ENCODE results near the gene RAB11A. TPM values are rescaled to one million over a fixed set of nuclear protein-coding genes. Genes with fewer than 3 reads are reported as not detected.

Gene RAB11A
- total and polyA plus RNA-seq, 9 of the 15 experiments (the other 6 are each of a cell fraction or from before 2014, with no cell fraction given): 129 to 369 (median 245) TPM

DNA sequence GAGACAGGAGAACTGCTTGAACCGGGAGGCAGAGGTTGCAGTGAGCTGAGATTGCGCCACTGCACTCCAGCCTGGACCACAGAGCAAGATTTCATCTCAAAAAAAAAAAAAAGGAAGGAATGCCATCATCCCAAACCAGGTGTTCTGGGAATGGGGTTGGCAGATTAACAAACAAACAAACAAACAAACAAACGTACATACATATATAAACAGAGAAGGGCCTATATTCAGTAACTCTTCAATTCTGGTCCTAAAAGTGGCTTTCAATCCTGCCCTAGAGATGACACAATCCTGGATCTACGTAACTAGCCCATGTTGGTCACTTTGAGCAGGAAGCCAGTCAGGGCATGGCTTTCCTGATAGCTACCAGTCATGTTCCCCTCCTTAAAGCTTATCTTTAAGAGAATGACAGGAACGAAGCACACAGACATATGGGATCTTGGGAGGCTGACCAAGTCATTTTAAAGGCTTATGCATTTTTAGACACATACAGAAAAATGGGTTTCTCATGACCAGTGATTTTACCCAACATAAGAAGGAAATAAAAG lies 29.9 kb upstream of the RAB11A start (continued):
- TF ChIP-seq, protein P1, sequence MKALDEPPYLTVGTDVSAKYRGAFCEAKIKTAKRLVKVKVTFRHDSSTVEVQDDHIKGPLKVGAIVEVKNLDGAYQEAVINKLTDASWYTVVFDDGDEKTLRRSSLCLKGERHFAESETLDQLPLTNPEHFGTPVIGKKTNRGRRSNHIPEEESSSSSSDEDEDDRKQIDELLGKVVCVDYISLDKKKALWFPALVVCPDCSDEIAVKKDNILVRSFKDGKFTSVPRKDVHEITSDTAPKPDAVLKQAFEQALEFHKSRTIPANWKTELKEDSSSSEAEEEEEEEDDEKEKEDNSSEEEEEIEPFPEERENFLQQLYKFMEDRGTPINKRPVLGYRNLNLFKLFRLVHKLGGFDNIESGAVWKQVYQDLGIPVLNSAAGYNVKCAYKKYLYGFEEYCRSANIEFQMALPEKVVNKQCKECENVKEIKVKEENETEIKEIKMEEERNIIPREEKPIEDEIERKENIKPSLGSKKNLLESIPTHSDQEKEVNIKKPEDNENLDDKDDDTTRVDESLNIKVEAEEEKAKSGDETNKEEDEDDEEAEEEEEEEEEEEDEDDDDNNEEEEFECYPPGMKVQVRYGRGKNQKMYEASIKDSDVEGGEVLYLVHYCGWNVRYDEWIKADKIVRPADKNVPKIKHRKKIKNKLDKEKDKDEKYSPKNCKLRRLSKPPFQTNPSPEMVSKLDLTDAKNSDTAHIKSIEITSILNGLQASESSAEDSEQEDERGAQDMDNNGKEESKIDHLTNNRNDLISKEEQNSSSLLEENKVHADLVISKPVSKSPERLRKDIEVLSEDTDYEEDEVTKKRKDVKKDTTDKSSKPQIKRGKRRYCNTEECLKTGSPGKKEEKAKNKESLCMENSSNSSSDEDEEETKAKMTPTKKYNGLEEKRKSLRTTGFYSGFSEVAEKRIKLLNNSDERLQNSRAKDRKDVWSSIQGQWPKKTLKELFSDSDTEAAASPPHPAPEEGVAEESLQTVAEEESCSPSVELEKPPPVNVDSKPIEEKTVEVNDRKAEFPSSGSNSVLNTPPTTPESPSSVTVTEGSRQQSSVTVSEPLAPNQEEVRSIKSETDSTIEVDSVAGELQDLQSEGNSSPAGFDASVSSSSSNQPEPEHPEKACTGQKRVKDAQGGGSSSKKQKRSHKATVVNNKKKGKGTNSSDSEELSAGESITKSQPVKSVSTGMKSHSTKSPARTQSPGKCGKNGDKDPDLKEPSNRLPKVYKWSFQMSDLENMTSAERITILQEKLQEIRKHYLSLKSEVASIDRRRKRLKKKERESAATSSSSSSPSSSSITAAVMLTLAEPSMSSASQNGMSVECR (CRISPR knock-in tag; IDR thresholded peaks at IDR 0.05): no peak
- no peak for TF ChIP-seq PPARD (CRISPR knock-in tag; IDR thresholded peaks at IDR 0.05)
- TF ChIP-seq, protein P2, sequence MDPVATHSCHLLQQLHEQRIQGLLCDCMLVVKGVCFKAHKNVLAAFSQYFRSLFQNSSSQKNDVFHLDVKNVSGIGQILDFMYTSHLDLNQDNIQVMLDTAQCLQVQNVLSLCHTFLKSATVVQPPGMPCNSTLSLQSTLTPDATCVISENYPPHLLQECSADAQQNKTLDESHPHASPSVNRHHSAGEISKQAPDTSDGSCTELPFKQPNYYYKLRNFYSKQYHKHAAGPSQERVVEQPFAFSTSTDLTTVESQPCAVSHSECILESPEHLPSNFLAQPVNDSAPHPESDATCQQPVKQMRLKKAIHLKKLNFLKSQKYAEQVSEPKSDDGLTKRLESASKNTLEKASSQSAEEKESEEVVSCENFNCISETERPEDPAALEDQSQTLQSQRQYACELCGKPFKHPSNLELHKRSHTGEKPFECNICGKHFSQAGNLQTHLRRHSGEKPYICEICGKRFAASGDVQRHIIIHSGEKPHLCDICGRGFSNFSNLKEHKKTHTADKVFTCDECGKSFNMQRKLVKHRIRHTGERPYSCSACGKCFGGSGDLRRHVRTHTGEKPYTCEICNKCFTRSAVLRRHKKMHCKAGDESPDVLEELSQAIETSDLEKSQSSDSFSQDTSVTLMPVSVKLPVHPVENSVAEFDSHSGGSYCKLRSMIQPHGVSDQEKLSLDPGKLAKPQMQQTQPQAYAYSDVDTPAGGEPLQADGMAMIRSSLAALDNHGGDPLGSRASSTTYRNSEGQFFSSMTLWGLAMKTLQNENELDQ (CRISPR knock-in tag; IDR thresholded peaks at IDR 0.05; ENCODE audit: borderline replicate concordance): no peak
- TF ChIP-seq PHF8 (IDR thresholded peaks at IDR 0.05; ENCODE audit: borderline replicate concordance, low read length): no peak
- TF ChIP-seq GATA2 (CRISPR knock-in tag; IDR thresholded peaks at IDR 0.05): peak; percentile 35; the same call in 1 of the 2 replicates
- TF ChIP-seq NR1H2 (CRISPR knock-in tag; IDR thresholded peaks at IDR 0.05): no peak
- TF ChIP-seq ZNF785 (CRISPR knock-in tag; IDR thresholded peaks at IDR 0.05): no peak
- no peak for TF ChIP-seq ZNF253 (CRISPR knock-in tag; conservative IDR thresholded peaks at IDR 0.05)
- TF ChIP-seq, protein P3, sequence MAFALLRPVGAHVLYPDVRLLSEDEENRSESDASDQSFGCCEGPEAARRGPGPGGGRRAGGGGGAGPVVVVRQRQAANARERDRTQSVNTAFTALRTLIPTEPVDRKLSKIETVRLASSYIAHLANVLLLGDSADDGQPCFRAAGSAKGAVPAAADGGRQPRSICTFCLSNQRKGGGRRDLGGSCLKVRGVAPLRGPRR (CRISPR knock-in tag; IDR thresholded peaks at IDR 0.05): no peak
- no peak for TF ChIP-seq PURB (CRISPR knock-in tag; IDR thresholded peaks at IDR 0.05; ENCODE audit: low read depth)
- TF ChIP-seq ZNF766 (CRISPR knock-in tag; conservative IDR thresholded peaks at IDR 0.05): peak; percentile 68; the same call in 1 of the 2 replicates
- TF ChIP-seq, protein P4, sequence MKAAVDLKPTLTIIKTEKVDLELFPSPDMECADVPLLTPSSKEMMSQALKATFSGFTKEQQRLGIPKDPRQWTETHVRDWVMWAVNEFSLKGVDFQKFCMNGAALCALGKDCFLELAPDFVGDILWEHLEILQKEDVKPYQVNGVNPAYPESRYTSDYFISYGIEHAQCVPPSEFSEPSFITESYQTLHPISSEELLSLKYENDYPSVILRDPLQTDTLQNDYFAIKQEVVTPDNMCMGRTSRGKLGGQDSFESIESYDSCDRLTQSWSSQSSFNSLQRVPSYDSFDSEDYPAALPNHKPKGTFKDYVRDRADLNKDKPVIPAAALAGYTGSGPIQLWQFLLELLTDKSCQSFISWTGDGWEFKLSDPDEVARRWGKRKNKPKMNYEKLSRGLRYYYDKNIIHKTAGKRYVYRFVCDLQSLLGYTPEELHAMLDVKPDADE (conservative IDR thresholded peaks at IDR 0.05; ENCODE audit: control insufficient read depth, low read depth, low read length): no peak
- 0 out of 2 replicates have a peak, but pooled peaks have one; percentile 24 for TF ChIP-seq GABPA (tag; conservative IDR thresholded peaks at IDR 0.05; ENCODE audit: low read depth)
- TF ChIP-seq SMARCC2 (IDR thresholded peaks at IDR 0.05; ENCODE audit: low read depth): no peak
- peak in 1 of 2 experiments; percentile 49; a peak in 1 of 4 replicates for TF ChIP-seq ARNT (IDR thresholded peaks at IDR 0.05)
- TF ChIP-seq, protein P5, sequence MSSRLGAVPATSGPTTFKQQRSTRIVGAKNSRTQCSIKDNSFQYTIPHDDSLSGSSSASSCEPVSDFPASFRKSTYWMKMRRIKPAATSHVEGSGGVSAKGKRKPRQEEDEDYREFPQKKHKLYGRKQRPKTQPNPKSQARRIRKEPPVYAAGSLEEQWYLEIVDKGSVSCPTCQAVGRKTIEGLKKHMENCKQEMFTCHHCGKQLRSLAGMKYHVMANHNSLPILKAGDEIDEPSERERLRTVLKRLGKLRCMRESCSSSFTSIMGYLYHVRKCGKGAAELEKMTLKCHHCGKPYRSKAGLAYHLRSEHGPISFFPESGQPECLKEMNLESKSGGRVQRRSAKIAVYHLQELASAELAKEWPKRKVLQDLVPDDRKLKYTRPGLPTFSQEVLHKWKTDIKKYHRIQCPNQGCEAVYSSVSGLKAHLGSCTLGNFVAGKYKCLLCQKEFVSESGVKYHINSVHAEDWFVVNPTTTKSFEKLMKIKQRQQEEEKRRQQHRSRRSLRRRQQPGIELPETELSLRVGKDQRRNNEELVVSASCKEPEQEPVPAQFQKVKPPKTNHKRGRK (tag; IDR thresholded peaks at IDR 0.05): no peak

All from K562 (cell line).